Progenitor cell of endocrine pancreas (in vitro differentiated cells): Measurements from ENCODE around the gene DCAF10. TPM values are rescaled to one million over a fixed set of nuclear protein-coding genes. Genes with fewer than 3 reads are reported as not detected.

ENCODE experiments used
- DNase-seq: peaks from one replicate; pipeline ENCODE4 v3.0.0; 2021; ENCODE audit warnings: low spot score; ENCODE audit not compliant: unreplicated experiment
- H3K27ac Mint-ChIP-seq: 2 replicates; pipeline ENCODE4 v1.8.0; 2021; ENCODE audit warnings: mild to moderate bottlenecking, moderate library complexity, mixed read lengths
- H3K27me3 Mint-ChIP-seq: 2 replicates; pipeline ENCODE4 v1.8.0; 2021; ENCODE audit warnings: mixed read lengths
- H3K36me3 Mint-ChIP-seq: 2 replicates; pipeline ENCODE4 v1.8.0; 2022; ENCODE audit warnings: mixed read lengths; ENCODE audit not compliant: insufficient read depth
- H3K4me1 Mint-ChIP-seq: 2 replicates; pipeline ENCODE4 v1.8.0; 2021; ENCODE audit warnings: low read depth, mixed read lengths
- H3K4me3 Mint-ChIP-seq: 2 replicates; pipeline ENCODE4 v1.8.0; 2021; ENCODE audit warnings: low read depth, mild to moderate bottlenecking, moderate library complexity, mixed read lengths
- H3K9me3 Mint-ChIP-seq: 2 replicates; pipeline ENCODE4 v1.8.0; 2021; ENCODE audit warnings: low read depth, mixed read lengths
- total RNA-seq: library from RNA; stranded (reverse); gene quantifications from 2 replicates; pipeline ENCODE4 v1.2.1, GENCODE V29; 2021
- TF ChIP-seq, protein P1 (sequence below): fragments of 200-600 bp; sonication (generic); IDR thresholded peaks from one replicate; pipeline ENCODE4 v1.5.0; 2021; ENCODE audit warnings: antibody characterized with exemption, mild to moderate bottlenecking; ENCODE audit not compliant: unreplicated experiment

The DCAF10 gene
- total RNA-seq, 1 donor from 2014 or later: 29.4 TPM

GRCh38 chr9:37769306-37769705 lies 31.3 kb upstream of the DCAF10 start:
- TF ChIP-seq, protein P1, sequence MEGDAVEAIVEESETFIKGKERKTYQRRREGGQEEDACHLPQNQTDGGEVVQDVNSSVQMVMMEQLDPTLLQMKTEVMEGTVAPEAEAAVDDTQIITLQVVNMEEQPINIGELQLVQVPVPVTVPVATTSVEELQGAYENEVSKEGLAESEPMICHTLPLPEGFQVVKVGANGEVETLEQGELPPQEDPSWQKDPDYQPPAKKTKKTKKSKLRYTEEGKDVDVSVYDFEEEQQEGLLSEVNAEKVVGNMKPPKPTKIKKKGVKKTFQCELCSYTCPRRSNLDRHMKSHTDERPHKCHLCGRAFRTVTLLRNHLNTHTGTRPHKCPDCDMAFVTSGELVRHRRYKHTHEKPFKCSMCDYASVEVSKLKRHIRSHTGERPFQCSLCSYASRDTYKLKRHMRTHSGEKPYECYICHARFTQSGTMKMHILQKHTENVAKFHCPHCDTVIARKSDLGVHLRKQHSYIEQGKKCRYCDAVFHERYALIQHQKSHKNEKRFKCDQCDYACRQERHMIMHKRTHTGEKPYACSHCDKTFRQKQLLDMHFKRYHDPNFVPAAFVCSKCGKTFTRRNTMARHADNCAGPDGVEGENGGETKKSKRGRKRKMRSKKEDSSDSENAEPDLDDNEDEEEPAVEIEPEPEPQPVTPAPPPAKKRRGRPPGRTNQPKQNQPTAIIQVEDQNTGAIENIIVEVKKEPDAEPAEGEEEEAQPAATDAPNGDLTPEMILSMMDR: no peak
- peaks cover 21% of the 10 kb centered on the region for H3K36me3 Mint-ChIP-seq
- H3K9me3 Mint-ChIP-seq: no peaks in the 10 kb centered on the region
- DNase-seq: no peak
- H3K4me1 Mint-ChIP-seq: no peaks in the 10 kb centered on the region
- H3K27ac Mint-ChIP-seq: no peak overlapping the region
- H3K27me3 Mint-ChIP-seq: no peaks in the 10 kb centered on the region
- H3K4me3 Mint-ChIP-seq: no peak overlapping the region

- H3K27me3 Mint-ChIP-seq: no peaks in the 10 kb centered on the region
- TF ChIP-seq, protein P1: no peak
- no peak overlapping the region for H3K27ac Mint-ChIP-seq
- H3K36me3 Mint-ChIP-seq: peaks cover 19% of the 10 kb centered on the region
- DNase-seq: no peak
- no peaks in the 10 kb centered on the region for H3K9me3 Mint-ChIP-seq
- no peaks in the 10 kb centered on the region for H3K4me1 Mint-ChIP-seq
- no peak overlapping the region for H3K4me3 Mint-ChIP-seq
These were observed 30.6 kb upstream of the DCAF10 start for GRCh38 chr9:37769995-37770394.

GRCh38 chr9:37775216-37775919 lies 25.2 kb upstream of the DCAF10 start:
- no peaks in the 10 kb centered on the region for H3K27me3 Mint-ChIP-seq
- no peaks in the 10 kb centered on the region for H3K4me1 Mint-ChIP-seq
- H3K9me3 Mint-ChIP-seq: no peaks in the 10 kb centered on the region
- no peak for DNase-seq
- TF ChIP-seq, protein P1: no peak
- H3K4me3 Mint-ChIP-seq: no peak overlapping the region
- peaks cover 19% of the 10 kb centered on the region for H3K36me3 Mint-ChIP-seq
- H3K27ac Mint-ChIP-seq: no peak overlapping the region

DNA sequence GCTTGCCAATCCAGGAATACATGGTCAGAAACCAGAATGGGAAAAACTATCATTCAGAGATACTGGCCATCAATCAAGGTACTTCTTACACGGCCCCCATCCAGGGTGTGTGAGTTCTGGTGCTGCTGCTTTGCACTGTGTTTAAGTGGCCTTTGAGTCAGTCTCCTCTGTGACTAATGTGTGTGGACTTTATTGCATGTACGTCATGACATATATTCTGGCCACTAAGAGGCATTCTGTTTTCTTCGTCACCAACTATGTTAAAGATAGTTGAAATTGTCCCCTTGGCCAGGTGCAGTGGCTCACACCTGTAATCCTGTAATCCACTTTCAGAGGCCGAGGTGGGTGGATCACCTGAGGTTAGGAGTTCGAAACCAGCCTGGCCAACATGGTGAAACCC lies 24.3 kb upstream of the DCAF10 start:
- Mint-ChIP-seq H3K27ac (no peak overlapping the region), H3K36me3 (peaks cover 19% of the 10 kb centered on the region), H3K4me1 (no peaks in the 10 kb centered on the region), H3K27me3 (no peaks in the 10 kb centered on the region), H3K4me3 (no peak overlapping the region), H3K9me3 (no peaks in the 10 kb centered on the region)
- TF ChIP-seq, protein P1: no peak
- DNase-seq: no peak

- Mint-ChIP-seq H3K27ac (no peak overlapping the region), H3K4me3 (no peak overlapping the region), H3K9me3 (no peaks in the 10 kb centered on the region), H3K36me3 (peaks cover 27% of the 10 kb centered on the region), H3K27me3 (no peaks in the 10 kb centered on the region), H3K4me1 (peaks cover 6% of the 10 kb centered on the region)
- no peak for DNase-seq
- TF ChIP-seq, protein P1: no peak
These were observed 22.1 kb upstream of the DCAF10 start for GRCh38 chr9:37778534-37778933.
